Hepatocyte (in vitro differentiated cells): Measurements from ENCODE around the gene SPRED2. TPM values are rescaled to one million over a fixed set of nuclear protein-coding genes. Genes with fewer than 3 reads are reported as not detected.

Experiments used
- DNase-seq: peaks from one replicate; pipeline ENCODE4 v3.0.0-alpha.2; 2016; ENCODE audit warnings: low spot score
- H2AFZ ChIP-seq: fragments of 200-600 bp; sonication (generic); 2 replicates; pipeline ENCODE4 v1.6.0; 2016; ENCODE audit warnings: antibody characterized with exemption, mild to moderate bottlenecking
- H3K27ac ChIP-seq: fragments of 200-600 bp; sonication (generic); 2 replicates; pipeline ENCODE4 v1.5.1; 2016; ENCODE audit warnings: mild to moderate bottlenecking
- H3K27me3 ChIP-seq: fragments of 200-600 bp; sonication (generic); 2 replicates; pipeline ENCODE4 v1.6.1; 2016
- H3K36me3 ChIP-seq: fragments of 200-600 bp; sonication (generic); replicated peaks from 2 replicates; pipeline ENCODE4 v1.5.1; 2016; ENCODE audit warnings: low read depth; ENCODE audit not compliant: insufficient read depth
- H3K4me1 ChIP-seq: fragments of 200-600 bp; sonication (generic); 2 replicates; pipeline ENCODE4 v1.5.1; 2016; ENCODE audit warnings: mild to moderate bottlenecking, moderate library complexity; ENCODE audit not compliant: insufficient read depth
- H3K4me2 ChIP-seq: fragments of 200-600 bp; sonication (generic); 2 replicates; pipeline ENCODE4 v1.6.0; 2016
- H3K4me3 ChIP-seq: fragments of 200-600 bp; sonication (generic); 2 replicates; pipeline ENCODE4 v1.5.1; 2016; ENCODE audit warnings: mild to moderate bottlenecking
- H3K79me2 ChIP-seq: fragments of 200-600 bp; sonication (generic); 2 replicates; pipeline ENCODE4 v1.6.0; 2017; ENCODE audit warnings: mild to moderate bottlenecking
- H3K9me2 ChIP-seq: fragments of 200-600 bp; sonication (generic); replicated peaks from 2 replicates; pipeline ENCODE4 v1.6.0; 2017; ENCODE audit warnings: mild to moderate bottlenecking; ENCODE audit not compliant: insufficient read depth
- H3K9me3 ChIP-seq: fragments of 200-600 bp; sonication (generic); 2 replicates; pipeline ENCODE4 v1.5.1; 2016; ENCODE audit warnings: low read depth, mild to moderate bottlenecking
- H4K20me1 ChIP-seq: fragments of 200-600 bp; sonication (generic); 2 replicates; pipeline ENCODE4 v1.6.0; 2016; ENCODE audit warnings: mild to moderate bottlenecking; ENCODE audit not compliant: insufficient read depth, poor library complexity, severe bottlenecking
- EZH2 ChIP-seq: fragments of 200-600 bp; sonication (generic); IDR thresholded peaks from 2 replicates; pipeline ENCODE4 v1.6.1; 2016; ENCODE audit warnings: antibody characterized with exemption, mild to moderate bottlenecking, borderline replicate concordance
- EZH2phosphoT487 ChIP-seq: fragments of 200-600 bp; sonication (generic); IDR thresholded peaks from one replicate; pipeline ENCODE4 v1.6.1; 2018; ENCODE audit warnings: antibody characterized with exemption, mild to moderate bottlenecking, low read depth, moderate library complexity; ENCODE audit not compliant: unreplicated experiment, severe bottlenecking
- WGBS: methylation state at CpG from one replicate; pipeline ENCODE4 v1.1.6; 2016; ENCODE audit warnings: low lambda C conversion rate; ENCODE audit errors: missing lambda C conversion rate; 5-methylcytosine and 5-hydroxymethylcytosine counted together
- polyA plus RNA-seq: library from polyadenylated mRNA; unstranded; fragments of >200 nt; fragmentation: Nextera tagmentation; extraction: Ambion mirVana; gene quantifications from 2 replicates; pipeline ENCODE4 v1.2.1, GENCODE V29; 2016
- total RNA-seq: library from RNA; depleted of rRNA; stranded (reverse); fragments of >200 nt; gene quantifications from 2 replicates; pipeline ENCODE4 v1.2.3, GENCODE V29; 2014
- TF ChIP-seq, protein P1 (sequence below): fragments of 200-600 bp; sonication (generic); IDR thresholded peaks from 2 replicates; pipeline ENCODE4 v1.5.1; 2016; ENCODE audit warnings: antibody characterized with exemption, mild to moderate bottlenecking; ENCODE audit not compliant: poor library complexity

SPRED2 gene
- total and polyA plus RNA-seq, 2 experiments from 2014 or later = 12.7 to 14.1 TPM

DNA sequence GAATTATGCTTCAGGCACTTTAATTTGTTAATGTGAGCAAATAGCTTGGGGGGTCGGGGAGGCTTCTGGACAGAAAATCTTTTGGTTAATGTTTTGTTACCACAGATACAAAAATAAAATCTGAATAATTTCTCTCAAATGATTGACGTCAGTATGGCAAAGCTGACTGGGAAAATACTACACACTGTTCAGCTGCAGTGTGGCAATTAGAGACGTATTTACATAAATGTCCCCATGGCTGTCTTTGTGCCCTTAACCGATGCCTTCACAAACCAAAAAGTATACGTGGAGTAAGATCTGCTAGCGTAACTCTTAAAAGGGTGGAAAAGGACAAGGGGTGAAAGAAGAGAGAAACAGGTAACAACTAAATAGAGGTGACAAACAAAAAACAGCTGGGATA lies 121.3 kb downstream of the SPRED2 start:
- Histone ChIP-seq H3K36me3 (no peaks in the 10 kb centered on the region), H3K9me3 (no peaks in the 10 kb centered on the region), H2AFZ (no peak overlapping the region), H3K79me2 (no peaks in the 10 kb centered on the region), H3K4me1 (peaks cover 8% of the 10 kb centered on the region), H3K27ac (no peak overlapping the region), H3K9me2 (no peaks in the 10 kb centered on the region), H4K20me1 (no peaks in the 10 kb centered on the region), H3K4me2 (no peak overlapping the region), H3K27me3 (no peaks in the 10 kb centered on the region), H3K4me3 (no peak overlapping the region)
- 90% methylated on average over 6 of the region's 6 CpGs for WGBS
- no peak for DNase-seq
- no peak for TF ChIP-seq EZH2phosphoT487
- TF ChIP-seq EZH2 = no peak
- TF ChIP-seq, protein P1, sequence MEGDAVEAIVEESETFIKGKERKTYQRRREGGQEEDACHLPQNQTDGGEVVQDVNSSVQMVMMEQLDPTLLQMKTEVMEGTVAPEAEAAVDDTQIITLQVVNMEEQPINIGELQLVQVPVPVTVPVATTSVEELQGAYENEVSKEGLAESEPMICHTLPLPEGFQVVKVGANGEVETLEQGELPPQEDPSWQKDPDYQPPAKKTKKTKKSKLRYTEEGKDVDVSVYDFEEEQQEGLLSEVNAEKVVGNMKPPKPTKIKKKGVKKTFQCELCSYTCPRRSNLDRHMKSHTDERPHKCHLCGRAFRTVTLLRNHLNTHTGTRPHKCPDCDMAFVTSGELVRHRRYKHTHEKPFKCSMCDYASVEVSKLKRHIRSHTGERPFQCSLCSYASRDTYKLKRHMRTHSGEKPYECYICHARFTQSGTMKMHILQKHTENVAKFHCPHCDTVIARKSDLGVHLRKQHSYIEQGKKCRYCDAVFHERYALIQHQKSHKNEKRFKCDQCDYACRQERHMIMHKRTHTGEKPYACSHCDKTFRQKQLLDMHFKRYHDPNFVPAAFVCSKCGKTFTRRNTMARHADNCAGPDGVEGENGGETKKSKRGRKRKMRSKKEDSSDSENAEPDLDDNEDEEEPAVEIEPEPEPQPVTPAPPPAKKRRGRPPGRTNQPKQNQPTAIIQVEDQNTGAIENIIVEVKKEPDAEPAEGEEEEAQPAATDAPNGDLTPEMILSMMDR = no peak

DNA sequence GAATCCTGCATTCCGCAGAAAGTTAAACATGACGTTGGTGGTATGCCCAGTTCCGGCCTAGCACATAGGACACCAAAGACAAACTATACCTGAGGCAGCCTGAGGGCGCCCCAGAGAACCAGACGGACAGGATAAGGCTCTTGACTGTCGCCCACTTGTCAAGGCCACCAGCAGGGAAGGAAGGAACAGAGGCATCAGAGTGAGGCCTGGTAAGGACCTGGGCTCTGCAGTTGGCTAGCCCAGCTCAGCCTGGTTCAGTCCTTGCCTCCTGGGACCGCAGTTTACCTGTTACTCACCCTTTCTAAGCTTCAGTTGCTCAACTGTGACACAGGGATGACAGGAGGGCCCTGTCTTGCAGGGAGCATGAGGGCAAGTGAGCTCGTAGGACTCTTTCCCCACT lies 122.7 kb downstream of the SPRED2 start:
- Histone ChIP-seq H3K9me3 (no peaks in the 10 kb centered on the region), H3K4me3 (no peak overlapping the region), H3K36me3 (no peaks in the 10 kb centered on the region), H3K9me2 (no peaks in the 10 kb centered on the region), H4K20me1 (no peaks in the 10 kb centered on the region), H3K4me1 (peaks cover 8% of the 10 kb centered on the region), H3K4me2 (no peak overlapping the region), H3K27me3 (no peaks in the 10 kb centered on the region), H3K27ac (no peak overlapping the region), H3K79me2 (no peaks in the 10 kb centered on the region), H2AFZ (no peak overlapping the region)
- TF ChIP-seq, protein P1 = no peak
- 82% methylated on average over 8 of the region's 8 CpGs for WGBS
- DNase-seq = no peak

DNA sequence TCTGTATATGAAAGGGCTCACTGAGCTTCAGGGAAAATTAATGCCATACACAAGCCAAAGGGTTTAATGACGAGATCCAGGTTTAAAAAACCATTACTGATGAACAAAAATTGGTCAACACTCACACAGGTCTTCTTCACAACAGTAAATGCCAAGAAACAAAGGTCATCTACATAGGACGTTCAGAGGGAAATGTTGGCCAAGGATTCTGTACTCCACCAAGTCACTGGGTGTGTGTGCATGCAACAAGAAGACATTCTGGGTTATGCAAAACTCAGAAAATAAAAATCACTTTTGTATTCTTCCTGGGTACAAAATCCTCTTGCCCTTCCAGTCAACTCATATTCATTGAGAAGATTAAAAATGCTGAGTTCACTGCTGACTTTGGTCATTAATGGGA lies 126.5 kb downstream of the SPRED2 start:
- Histone ChIP-seq H3K9me2 (no peaks in the 10 kb centered on the region), H2AFZ (no peak overlapping the region), H3K4me3 (no peak overlapping the region), H3K9me3 (no peaks in the 10 kb centered on the region), H3K27ac (no peak overlapping the region), H3K4me1 (peaks cover 18% of the 10 kb centered on the region), H3K36me3 (no peaks in the 10 kb centered on the region), H4K20me1 (no peaks in the 10 kb centered on the region), H3K27me3 (no peaks in the 10 kb centered on the region), H3K4me2 (no peak overlapping the region), H3K79me2 (no peaks in the 10 kb centered on the region)
- DNase-seq = no peak
- TF ChIP-seq EZH2phosphoT487 = no peak
- TF ChIP-seq EZH2 = no peak
- TF ChIP-seq, protein P1 = no peak
- WGBS = 89% methylated on average over 2 of the region's 2 CpGs
